ENCODE data around the gene COX17. TPM values are rescaled to one million over a fixed set of nuclear protein-coding genes. Genes with fewer than 3 reads are reported as not detected.

COX17 gene
- total RNA-seq, 1 experiment from 2014 or later: 51.6 TPM

DNA sequence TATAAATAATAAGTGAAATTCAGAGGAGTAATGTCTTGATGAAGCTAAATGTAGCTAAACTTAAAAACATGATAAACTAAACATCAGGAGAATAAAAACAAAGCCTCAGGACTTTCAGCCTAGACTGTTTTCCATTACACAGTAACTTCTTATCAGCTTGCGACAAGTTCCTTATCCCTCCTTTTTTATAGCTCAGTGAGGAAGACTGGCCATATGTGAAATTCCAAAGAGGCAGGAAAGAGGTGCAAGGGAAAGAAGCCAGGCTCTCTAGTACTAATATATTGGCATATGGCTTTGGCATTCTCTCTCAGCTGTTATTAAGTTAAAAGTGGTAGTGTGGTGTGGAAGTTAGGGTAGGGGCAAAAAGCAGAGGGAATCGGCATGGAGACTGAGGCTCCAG is 4.4 kb downstream of the COX17 start:
- H3K4me2 ChIP-seq (ENCODE audit: low read length): no peak overlapping the region
- no peaks in the 10 kb centered on the region for H3K27me3 ChIP-seq (ENCODE audit: insufficient read depth, low read length)
- H3K9me2 ChIP-seq (ENCODE audit: insufficient read depth): no peaks in the 10 kb centered on the region
- no peaks in the 10 kb centered on the region for H3K9me3 ChIP-seq (ENCODE audit: control insufficient read depth in 1 of 2, insufficient read depth in 1 of 2, low read depth in 1 of 2, low read length in 2 of 2)
- no peak overlapping the region for H3K27ac ChIP-seq (ENCODE audit: low read depth, low read length)
- TF ChIP-seq SRF (IDR thresholded peaks at IDR 0.05; ENCODE audit: low read depth) (no peak), SP1 (IDR thresholded peaks at IDR 0.05; ENCODE audit: low read depth) (no peak), CBX3 (IDR thresholded peaks at IDR 0.05; ENCODE audit: low read depth) (no peak), POLR2AphosphoS5 (IDR thresholded peaks at IDR 0.05; ENCODE audit: low read depth, low read length) (no peak), ZFX (IDR thresholded peaks at IDR 0.05) (no peak), SIN3A (IDR thresholded peaks at IDR 0.05; ENCODE audit: low read depth) (no peak), POLR2A (IDR thresholded peaks at IDR 0.05; ENCODE audit: borderline replicate concordance, extremely low read depth, insufficient read depth, insufficient read length) (no peak), TCF7L2 (IDR thresholded peaks at IDR 0.05; ENCODE audit: borderline replicate concordance, extremely low read depth, insufficient read depth, insufficient read length) (no peak), FOSL1 (IDR thresholded peaks at IDR 0.05; ENCODE audit: low read depth) (no peak)
- intact Hi-C loops (cut with micrococcal nuclease): loop anchor here (10.0 kb wide), 2 partner anchors 208 to 638 kb away; partner anchors contain the start of genes IGSF11, POGLUT1 and TMEM39A
- ChIA-PET RAD21 (ENCODE audit: low non-redundant PET in 1 of 2, low total read pairs in 2 of 2, uncharacterized antibody in 2 of 2, unreplicated experiment in 2 of 2) (no interaction called here), POLR2A (no interaction called here), CTCF (interaction anchor here (1.2 to 1.3 kb wide), 2 partner anchors 7 to 72 kb away, joined by 3 read pairs; no protein-coding TSS in a partner anchor)
- DNase-seq (ENCODE audit: low read depth, low spot score) (no peak), ATAC-seq (no peak)
- peaks cover 12 to 39% of the 10 kb centered on the region in 2 experiments for H3K36me3 ChIP-seq (ENCODE audit: control insufficient read depth in 1 of 2, insufficient read depth in 2 of 2, low read length in 2 of 2)
- H2AFZ ChIP-seq (ENCODE audit: low read depth, low read length, poor library complexity, severe bottlenecking): no peak overlapping the region
- BruUV-seq (replicated peaks): no TSS peak
- H3K9ac ChIP-seq (ENCODE audit: low read length): no peak overlapping the region
- peaks cover 6 to 19% of the 10 kb centered on the region in 2 experiments; a peak in 3 of 4 replicates for H3K4me1 ChIP-seq (ENCODE audit: control insufficient read depth in 1 of 2, insufficient read depth in 2 of 2, low read length in 2 of 2)
- H4K20me1 ChIP-seq (ENCODE audit: insufficient read depth): no peaks in the 10 kb centered on the region
- peaks cover 21% of the 10 kb centered on the region for H3K79me2 ChIP-seq (ENCODE audit: insufficient read depth, low read length)
- H3K4me3 ChIP-seq (replicated peaks in 1 of 2; ENCODE audit: low read depth in 1 of 2, low read length in 2 of 2): no peak overlapping the region

DNA sequence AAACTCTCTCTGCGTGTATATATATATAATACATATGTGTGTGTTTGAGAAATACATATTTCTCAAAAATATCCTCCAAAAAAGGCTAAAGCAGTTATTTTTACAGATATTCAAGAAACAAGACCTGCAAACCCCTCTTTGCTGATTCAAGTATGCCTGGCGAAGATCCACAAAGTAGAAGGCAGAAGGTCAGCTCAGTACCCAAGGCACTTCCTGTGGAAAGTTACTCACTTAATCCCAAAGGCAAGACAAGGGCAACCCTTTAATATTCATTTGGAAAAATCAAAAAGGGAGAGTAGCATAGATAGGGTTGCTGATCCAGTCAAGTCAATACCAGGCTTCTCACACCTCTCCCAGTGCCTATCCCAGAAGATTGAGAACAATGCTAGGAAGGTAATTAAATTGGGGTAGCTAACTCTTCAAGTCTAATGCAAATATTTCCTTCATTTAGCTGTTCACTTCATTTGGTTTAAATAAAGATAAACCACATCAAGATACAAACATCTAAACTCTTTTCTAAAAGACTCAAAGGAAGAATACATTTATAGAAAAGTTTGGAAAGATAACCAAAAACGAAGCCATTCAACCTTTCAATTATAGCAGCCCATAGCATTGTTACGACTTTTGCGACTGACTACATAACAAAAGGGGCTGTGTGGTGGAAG is 7.2 kb downstream of the COX17 start:
- Histone ChIP-seq H4K20me1 (ENCODE audit: insufficient read depth) (no peaks in the 10 kb centered on the region), H2AFZ (ENCODE audit: low read depth, low read length, poor library complexity, severe bottlenecking) (no peak overlapping the region), H3K4me3 (replicated peaks in 1 of 2; ENCODE audit: low read depth in 1 of 2, low read length in 2 of 2) (no peak overlapping the region), H3K36me3 (ENCODE audit: control insufficient read depth in 1 of 2, insufficient read depth in 2 of 2, low read length in 2 of 2) (peaks cover 12 to 35% of the 10 kb centered on the region in 2 experiments), H3K9me2 (ENCODE audit: insufficient read depth) (no peaks in the 10 kb centered on the region), H3K27ac (ENCODE audit: low read depth, low read length) (no peak overlapping the region), H3K9ac (ENCODE audit: low read length) (no peak overlapping the region), H3K79me2 (ENCODE audit: insufficient read depth, low read length) (peaks cover 4% of the 10 kb centered on the region), H3K27me3 (ENCODE audit: insufficient read depth, low read length) (no peaks in the 10 kb centered on the region), H3K9me3 (ENCODE audit: control insufficient read depth in 1 of 2, insufficient read depth in 1 of 2, low read depth in 1 of 2, low read length in 2 of 2) (no peaks in the 10 kb centered on the region), H3K4me1 (ENCODE audit: control insufficient read depth in 1 of 2, insufficient read depth in 2 of 2, low read length in 2 of 2) (peaks cover 3 to 8% of the 10 kb centered on the region in 2 experiments; a peak in 2 of 4 replicates), H3K4me2 (ENCODE audit: low read length) (no peak overlapping the region)
- intact Hi-C loops (cut with micrococcal nuclease): loop anchor here (10.0 kb wide), 2 partner anchors 205 to 635 kb away; partner anchors contain the start of genes IGSF11, POGLUT1 and TMEM39A
- ChIA-PET CTCF (no interaction called here), RAD21 (ENCODE audit: low non-redundant PET in 1 of 2, low total read pairs in 2 of 2, uncharacterized antibody in 2 of 2, unreplicated experiment in 2 of 2) (no interaction called here), POLR2A (no interaction called here)
- ATAC-seq (no peak), DNase-seq (ENCODE audit: low read depth, low spot score) (no peak)
- BruUV-seq (replicated peaks): no TSS peak
- no peak for TF ChIP-seq EZH2 (IDR thresholded peaks at IDR 0.05)
- TF ChIP-seq POLR2AphosphoS5 (IDR thresholded peaks at IDR 0.05; ENCODE audit: low read depth, low read length): no peak
- no peak for TF ChIP-seq POLR2A (IDR thresholded peaks at IDR 0.05; ENCODE audit: borderline replicate concordance, extremely low read depth, insufficient read depth, insufficient read length)
- no peak for TF ChIP-seq SIN3A (IDR thresholded peaks at IDR 0.05; ENCODE audit: low read depth)
- no peak for TF ChIP-seq ELF1 (IDR thresholded peaks at IDR 0.05; ENCODE audit: borderline replicate concordance, low read depth)
- no peak for TF ChIP-seq RAD21 (IDR thresholded peaks at IDR 0.05; ENCODE audit: low read depth)
- no peak for TF ChIP-seq SP1 (IDR thresholded peaks at IDR 0.05; ENCODE audit: low read depth)
- TF ChIP-seq, protein P1, sequence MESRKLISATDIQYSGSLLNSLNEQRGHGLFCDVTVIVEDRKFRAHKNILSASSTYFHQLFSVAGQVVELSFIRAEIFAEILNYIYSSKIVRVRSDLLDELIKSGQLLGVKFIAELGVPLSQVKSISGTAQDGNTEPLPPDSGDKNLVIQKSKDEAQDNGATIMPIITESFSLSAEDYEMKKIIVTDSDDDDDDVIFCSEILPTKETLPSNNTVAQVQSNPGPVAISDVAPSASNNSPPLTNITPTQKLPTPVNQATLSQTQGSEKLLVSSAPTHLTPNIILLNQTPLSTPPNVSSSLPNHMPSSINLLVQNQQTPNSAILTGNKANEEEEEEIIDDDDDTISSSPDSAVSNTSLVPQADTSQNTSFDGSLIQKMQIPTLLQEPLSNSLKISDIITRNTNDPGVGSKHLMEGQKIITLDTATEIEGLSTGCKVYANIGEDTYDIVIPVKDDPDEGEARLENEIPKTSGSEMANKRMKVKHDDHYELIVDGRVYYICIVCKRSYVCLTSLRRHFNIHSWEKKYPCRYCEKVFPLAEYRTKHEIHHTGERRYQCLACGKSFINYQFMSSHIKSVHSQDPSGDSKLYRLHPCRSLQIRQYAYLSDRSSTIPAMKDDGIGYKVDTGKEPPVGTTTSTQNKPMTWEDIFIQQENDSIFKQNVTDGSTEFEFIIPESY (IDR thresholded peaks at IDR 0.05; ENCODE audit: extremely low read depth, insufficient replicate concordance, low read length): no peak
- TF ChIP-seq, protein P2, sequence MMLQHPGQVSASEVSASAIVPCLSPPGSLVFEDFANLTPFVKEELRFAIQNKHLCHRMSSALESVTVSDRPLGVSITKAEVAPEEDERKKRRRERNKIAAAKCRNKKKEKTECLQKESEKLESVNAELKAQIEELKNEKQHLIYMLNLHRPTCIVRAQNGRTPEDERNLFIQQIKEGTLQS (IDR thresholded peaks at IDR 0.05): no peak
